HG02870 (cell line): ENCODE data around the gene GANAB.
A peak's percentile ranks its signal among the peaks of the same experiment; 100 is the strongest.
"Not testable (repeated sequence)": the region's sequence is repeated elsewhere in the genome, so short reads cannot be mapped to it uniquely, and the experiment has no call there.

Source experiments
- ATAC-seq: cut with Tn5 transposase; IDR thresholded peaks from one replicate; pipeline ENCODE4 v1.9.1; 2021; ENCODE audit warnings: mild to moderate bottlenecking, moderate library complexity; ENCODE audit not compliant: unreplicated experiment

The GANAB gene

GRCh38 chr11:62669420-62670161, 23.2 kb upstream of the GANAB start:
- ATAC-seq = no peak

- ATAC-seq = no peak
These were observed 21.0 kb upstream of the GANAB start for GRCh38 chr11:62667460-62667859.

- ATAC-seq = no peak
These were observed 20.0 kb upstream of the GANAB start for GRCh38 chr11:62666259-62666926.

GRCh38 chr11:62665599-62666258, 19.3 kb upstream of the GANAB start:
- peak; percentile 18 for ATAC-seq

- peak; percentile 78 for ATAC-seq
These were observed 18.7 kb upstream of the GANAB start, which contains the start of the genes C11orf98 and CSKMT for GRCh38 chr11:62665075-62665598. Gene C11orf98 (minus strand): TSS chr11:62665210. CDS start chr11:62665169, 41 bp downstream. Gene CSKMT (plus strand): TSS chr11:62665312. CDS start chr11:62665880, 568 bp downstream.

GRCh38 chr11:62664405-62665074, 18.1 kb upstream of the GANAB start:
- peak; percentile 10 for ATAC-seq

GRCh38 chr11:62656796-62657429, 10.5 kb upstream of the GANAB start:
- ATAC-seq = no peak

- ATAC-seq = no peak
These were observed 7.9 kb upstream of the GANAB start for GRCh38 chr11:62654297-62654696.

GRCh38 chr11:62652161-62653006, 6.0 kb upstream of the GANAB start:
- no peak for ATAC-seq

GRCh38 chr11:62650283-62650682, 3.9 kb upstream of the GANAB start:
- ATAC-seq = not testable (repeated sequence)

GRCh38 chr11:62649486-62649885, 3.1 kb upstream of the GANAB start:
- ATAC-seq = no peak

- no peak for ATAC-seq
These were observed 2.6 kb upstream of the GANAB start for GRCh38 chr11:62648967-62649364.

- ATAC-seq = no peak
These were observed 2.0 kb upstream of the GANAB start for GRCh38 chr11:62648185-62648966.

GRCh38 chr11:62647609-62648005, 1.2 kb upstream of the GANAB start:
- ATAC-seq = no peak

- ATAC-seq = no peak
These were observed 604 bp upstream of the GANAB start for GRCh38 chr11:62646825-62647608.

- no peak for ATAC-seq
These were observed 805 bp downstream of the GANAB start for GRCh38 chr11:62645671-62645945.

GRCh38 chr11:62644220-62644619, 2.2 kb downstream of the GANAB start:
- no peak for ATAC-seq

- ATAC-seq = no peak
These were observed 13.9 kb downstream of the GANAB start for GRCh38 chr11:62632492-62632891.
